ENCODE results near the gene CHSY3.
A peak's percentile ranks its signal among the peaks of the same experiment; 100 is the strongest.

CHSY3 gene

DNA sequence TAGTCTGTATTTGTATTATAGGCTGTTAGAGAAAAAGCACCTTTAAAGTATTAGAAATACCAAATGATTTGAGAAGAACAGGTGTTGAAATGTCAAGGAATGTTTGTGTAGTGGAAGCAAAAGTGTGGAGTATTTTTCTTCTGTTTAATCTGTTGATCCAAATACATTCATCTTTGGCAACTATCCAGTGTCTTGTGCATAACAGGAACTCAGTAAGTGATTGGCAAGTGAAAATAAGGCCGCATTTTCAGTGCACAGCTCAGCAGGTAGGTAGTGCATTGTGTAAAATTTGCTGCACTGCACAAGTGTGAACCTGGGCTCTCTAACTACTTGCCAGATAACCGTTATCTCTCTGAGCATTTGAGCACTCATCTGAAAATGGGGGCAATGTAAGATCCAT is 61.8 kb downstream of the CHSY3 start:
- no peak overlapping the region for H3K4me3 ChIP-seq (ENCODE audit: low read length)
- TF ChIP-seq, protein P1, sequence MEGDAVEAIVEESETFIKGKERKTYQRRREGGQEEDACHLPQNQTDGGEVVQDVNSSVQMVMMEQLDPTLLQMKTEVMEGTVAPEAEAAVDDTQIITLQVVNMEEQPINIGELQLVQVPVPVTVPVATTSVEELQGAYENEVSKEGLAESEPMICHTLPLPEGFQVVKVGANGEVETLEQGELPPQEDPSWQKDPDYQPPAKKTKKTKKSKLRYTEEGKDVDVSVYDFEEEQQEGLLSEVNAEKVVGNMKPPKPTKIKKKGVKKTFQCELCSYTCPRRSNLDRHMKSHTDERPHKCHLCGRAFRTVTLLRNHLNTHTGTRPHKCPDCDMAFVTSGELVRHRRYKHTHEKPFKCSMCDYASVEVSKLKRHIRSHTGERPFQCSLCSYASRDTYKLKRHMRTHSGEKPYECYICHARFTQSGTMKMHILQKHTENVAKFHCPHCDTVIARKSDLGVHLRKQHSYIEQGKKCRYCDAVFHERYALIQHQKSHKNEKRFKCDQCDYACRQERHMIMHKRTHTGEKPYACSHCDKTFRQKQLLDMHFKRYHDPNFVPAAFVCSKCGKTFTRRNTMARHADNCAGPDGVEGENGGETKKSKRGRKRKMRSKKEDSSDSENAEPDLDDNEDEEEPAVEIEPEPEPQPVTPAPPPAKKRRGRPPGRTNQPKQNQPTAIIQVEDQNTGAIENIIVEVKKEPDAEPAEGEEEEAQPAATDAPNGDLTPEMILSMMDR (conservative IDR thresholded peaks at IDR 0.05; ENCODE audit: low read length): no peak
- no peak for DNase-seq (ENCODE audit: low read depth)

DNA sequence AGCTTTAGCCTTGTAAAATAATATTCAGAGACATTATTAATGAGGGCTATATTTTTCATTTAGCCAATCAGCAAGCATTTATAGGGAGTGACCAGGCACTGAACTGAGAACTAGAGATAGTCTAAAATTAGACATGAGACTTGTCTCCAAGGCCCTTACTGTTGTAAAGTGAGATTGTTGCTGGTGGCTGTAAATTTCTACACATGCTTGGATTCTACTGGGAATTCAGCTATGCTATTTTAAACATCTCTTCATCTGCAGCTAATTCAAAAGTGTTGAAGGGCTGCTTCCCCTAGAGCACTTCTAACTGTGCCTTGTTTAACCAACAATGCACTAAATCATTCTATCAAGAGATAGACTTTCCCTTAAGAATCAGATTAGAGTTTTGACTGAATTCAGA is 67.4 kb downstream of the CHSY3 start:
- TF ChIP-seq, protein P1 (conservative IDR thresholded peaks at IDR 0.05; ENCODE audit: low read length): no peak
- DNase-seq (ENCODE audit: low read depth): peak; percentile 66
- no peak overlapping the region for H3K4me3 ChIP-seq (ENCODE audit: low read length)

DNA sequence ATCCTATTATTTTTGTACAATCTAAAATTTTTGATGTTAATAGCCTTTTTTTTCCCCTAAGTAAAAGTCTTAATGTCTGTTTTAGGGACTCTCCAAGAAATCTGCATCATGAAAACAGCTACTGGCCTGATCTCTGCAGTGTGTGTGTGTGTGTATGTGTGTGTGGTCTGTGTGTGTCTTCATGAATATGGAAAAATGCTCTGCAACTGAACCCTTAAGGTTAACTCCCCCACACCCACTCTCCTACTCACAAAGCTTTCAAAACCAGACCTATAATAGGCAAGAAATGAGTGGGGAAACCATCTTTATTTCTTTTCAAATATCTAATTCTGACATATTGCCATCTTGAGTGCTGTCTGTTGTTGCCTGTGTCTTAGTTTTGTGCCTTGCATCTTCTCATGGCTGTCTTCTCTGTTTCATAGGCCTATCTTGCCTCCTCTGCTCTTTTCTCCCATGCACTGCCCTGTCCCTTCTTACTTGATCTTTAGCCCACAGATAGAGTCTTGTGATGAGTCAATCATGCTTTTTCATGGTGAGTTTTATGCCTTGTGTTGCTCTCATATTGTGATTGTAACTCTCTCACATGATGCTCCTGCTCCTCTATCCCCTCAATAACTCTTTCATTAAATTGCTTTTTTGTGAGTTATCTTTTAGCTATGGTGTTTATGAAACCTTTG is 68.3 kb downstream of the CHSY3 start:
- no peak for DNase-seq (ENCODE audit: low read depth)
- TF ChIP-seq, protein P1 (conservative IDR thresholded peaks at IDR 0.05; ENCODE audit: low read length): no peak
- H3K4me3 ChIP-seq (ENCODE audit: low read length): no peak overlapping the region

DNA sequence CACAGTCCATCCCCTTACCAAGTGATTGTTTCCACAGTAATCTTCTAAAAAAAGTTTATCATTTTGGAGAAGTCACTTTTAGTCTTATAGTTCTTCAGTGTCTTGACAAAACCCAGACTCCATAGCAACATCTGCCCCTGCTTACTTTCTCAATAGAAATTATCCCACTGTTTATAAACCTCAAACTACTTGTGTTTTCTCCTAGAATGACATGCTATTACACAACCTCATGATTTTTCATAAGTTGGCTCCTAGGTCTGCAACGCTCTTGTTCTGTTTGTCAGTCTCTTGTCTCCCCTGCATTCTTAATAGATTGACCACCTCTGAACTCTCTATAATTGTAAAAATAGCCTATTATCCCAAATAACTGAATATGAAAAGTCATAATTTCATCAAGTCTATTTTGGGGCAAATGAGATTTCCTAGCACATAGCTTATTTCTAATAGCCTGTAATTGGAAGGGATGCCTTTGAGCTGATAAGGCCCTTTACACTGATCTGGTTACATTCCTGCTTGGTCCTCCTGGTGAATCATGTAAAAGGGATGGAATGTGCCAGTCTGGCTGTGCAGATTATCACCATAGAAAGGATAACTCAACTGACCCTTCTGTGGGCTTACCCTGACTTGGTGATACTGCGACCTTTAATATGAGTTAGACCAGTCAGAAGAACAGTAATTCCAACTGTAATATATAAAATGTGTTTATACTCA is 69.6 kb downstream of the CHSY3 start:
- TF ChIP-seq, protein P1 (conservative IDR thresholded peaks at IDR 0.05; ENCODE audit: low read length): no peak
- DNase-seq (ENCODE audit: low read depth): peak; percentile 50
- no peak overlapping the region for H3K4me3 ChIP-seq (ENCODE audit: low read length)

DNA sequence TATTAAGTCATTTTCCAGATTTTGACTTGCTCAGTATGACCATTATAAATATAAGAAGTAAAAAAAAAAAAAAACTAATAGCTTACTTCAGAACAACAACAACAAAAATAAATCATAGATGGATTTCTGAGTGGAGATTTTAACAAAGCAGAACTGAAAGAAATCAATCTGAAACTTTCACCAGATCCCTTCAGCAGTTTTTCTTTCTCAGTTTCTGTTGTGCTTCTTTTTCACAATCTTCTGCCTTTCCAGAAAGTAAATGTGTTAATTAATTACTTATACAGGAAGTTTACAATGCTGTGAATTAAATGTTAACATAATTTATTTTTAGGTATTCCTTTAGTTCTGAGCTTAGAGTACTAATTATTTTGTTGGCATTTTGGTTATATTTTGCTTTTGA is 73.5 kb downstream of the CHSY3 start:
- H3K4me3 ChIP-seq (ENCODE audit: low read length): no peak overlapping the region
- no peak for DNase-seq (ENCODE audit: low read depth)
- TF ChIP-seq, protein P1 (conservative IDR thresholded peaks at IDR 0.05; ENCODE audit: low read length): no peak

DNA sequence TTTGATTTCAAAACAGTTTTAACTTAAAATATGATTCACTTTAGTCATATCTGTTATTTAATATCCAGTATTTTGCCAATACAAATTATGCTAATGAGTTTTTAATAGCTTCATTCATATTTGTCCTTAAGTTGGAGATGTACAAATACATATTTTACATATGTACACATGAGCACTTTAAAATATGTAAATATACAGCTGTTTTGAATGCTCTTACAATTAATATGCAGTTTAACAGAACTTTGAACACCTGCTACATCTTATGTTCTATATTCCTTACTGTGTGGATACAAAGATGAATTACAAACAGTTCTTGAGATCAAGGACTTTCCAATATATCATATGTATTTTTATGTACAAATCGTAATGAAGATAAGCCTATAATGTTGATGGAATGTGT is 74.0 kb downstream of the CHSY3 start:
- no peak overlapping the region for H3K4me3 ChIP-seq (ENCODE audit: low read length)
- no peak for DNase-seq (ENCODE audit: low read depth)
- TF ChIP-seq, protein P1 (conservative IDR thresholded peaks at IDR 0.05; ENCODE audit: low read length): no peak

DNA sequence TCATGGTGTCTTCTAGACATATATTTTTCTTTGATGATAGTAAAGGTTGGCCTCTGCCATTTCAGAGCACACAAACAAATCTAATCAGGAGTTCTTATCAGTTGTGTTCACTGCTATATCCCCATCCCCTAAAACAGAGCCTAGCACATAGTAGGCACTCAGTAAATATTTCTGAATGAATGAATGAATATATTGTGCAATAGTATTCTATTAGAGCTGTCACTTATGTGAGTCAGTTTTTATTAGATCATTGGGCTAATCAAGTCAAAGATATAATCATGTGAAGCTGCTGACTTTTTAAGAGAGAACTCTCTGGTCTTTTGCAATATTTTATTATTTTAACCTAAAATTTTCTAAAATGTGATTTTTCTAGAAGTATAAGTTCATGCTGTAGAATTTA is 84.2 kb downstream of the CHSY3 start:
- no peak overlapping the region for H3K4me3 ChIP-seq (ENCODE audit: low read length)
- no peak for DNase-seq (ENCODE audit: low read depth)
- TF ChIP-seq, protein P1 (conservative IDR thresholded peaks at IDR 0.05; ENCODE audit: low read length): no peak
